HT1080 (cell line): Measurements from ENCODE around the gene IMPA2. TPM values are rescaled to one million over a fixed set of nuclear protein-coding genes. Genes with fewer than 3 reads are reported as not detected.
A peak's percentile ranks its signal among the peaks of the same experiment; 100 is the strongest.
"Not testable (repeated sequence)": the region's sequence is repeated elsewhere in the genome, so short reads cannot be mapped to it uniquely, and the experiment has no call there.

Source experiments
- DNase-seq: peaks from one replicate; pipeline ENCODE4 v3.0.0-alpha.2; 2015; ENCODE audit warnings: low read depth
- small RNA-seq: library from RNA; depleted of rRNA; stranded (forward); fragments of <200 nt; gene quantifications from one replicate; pipeline ENCODE3, GENCODE V24; 2014
- total RNA-seq: library from RNA; depleted of rRNA; stranded (reverse); fragments of >200 nt; shearing (Covaris generic); gene quantifications from 2 replicates; pipeline ENCODE4 v1.2.3, GENCODE V29; 2014; rRNA removed

Gene IMPA2
- total RNA-seq, 1 experiment from 2014 or later, result 0.93 TPM

- no peak for DNase-seq
These were observed 86.4 kb downstream of the IMPA2 start for GRCh38 chr18:12067671-12068070.

GRCh38 chr18:12068316-12068949 lies 87.1 kb downstream of the IMPA2 start:
- not testable (repeated sequence) for DNase-seq

GRCh38 chr18:12068950-12069320 lies 87.6 kb downstream of the IMPA2 start:
- DNase-seq, result no peak

- DNase-seq, result not testable (repeated sequence)
These were observed 89.8 kb downstream of the IMPA2 start for GRCh38 chr18:12071066-12071465.

- no peak for DNase-seq
These were observed 91.7 kb downstream of the IMPA2 start for GRCh38 chr18:12072996-12073395.

GRCh38 chr18:12074736-12075135 lies 93.4 kb downstream of the IMPA2 start:
- DNase-seq, result no peak

- no peak for DNase-seq
These were observed 95.3 kb downstream of the IMPA2 start for GRCh38 chr18:12076424-12077140.

- DNase-seq, result not testable (repeated sequence)
These were observed 96.7 kb downstream of the IMPA2 start for GRCh38 chr18:12077994-12078393.

- DNase-seq, result peak; percentile 48
These were observed 98.4 kb downstream of the IMPA2 start for GRCh38 chr18:12079491-12080237.

Small RNA genes within 50 kb of the gene (small RNA-seq; reads per million reads assigned to genes)
- not detected for gene AP001542.1

Other genes with a start within 250 kb of the IMPA2 start
- gene CHMP1B, start 130.1 kb upstream of the IMPA2 start, total RNA-seq, result 24.9 and 31.4 TPM in 2 replicates
- 18.1 and 19.4 TPM in 2 replicates for gene MPPE1, start 73.2 kb upstream of the IMPA2 start, total RNA-seq
- 0.03 and 0.10 TPM in 2 replicates for gene ANKRD62, start 112.3 kb downstream of the IMPA2 start, total RNA-seq